Lower lobe of right lung (tissue), 2 donors: Measurements from ENCODE around the gene TEAD4. TPM values are rescaled to one million over a fixed set of nuclear protein-coding genes. Genes with fewer than 3 reads are reported as not detected.

Experiments
- ATAC-seq, 2 donors: fragments of 200-7000 bp; cut with Tn5 transposase; one replicate each; pipeline ENCODE4 v1.9.1; 2020 to 2022; ENCODE audit warnings: mild to moderate bottlenecking in 2 of 2, moderate library complexity in 2 of 2
- DNase-seq: peaks from one replicate; pipeline ENCODE4 v3.0.0-alpha.2; 2020
- H3K27ac ChIP-seq: fragments of 200-600 bp; one replicate; pipeline ENCODE4 v1.8.0; 2022
- H3K27me3 ChIP-seq: fragments of 200-600 bp; one replicate; pipeline ENCODE4 v1.8.0; 2022; ENCODE audit warnings: low read depth
- H3K36me3 ChIP-seq: fragments of 200-600 bp; one replicate; pipeline ENCODE4 v1.8.0; 2022; ENCODE audit warnings: mild to moderate bottlenecking
- H3K4me1 ChIP-seq: fragments of 200-600 bp; one replicate; pipeline ENCODE4 v1.8.0; 2022
- H3K4me3 ChIP-seq: fragments of 200-600 bp; one replicate; pipeline ENCODE4 v1.8.0; 2022; ENCODE audit warnings: mild to moderate bottlenecking
- H3K9me3 ChIP-seq: fragments of 200-600 bp; one replicate; pipeline ENCODE4 v1.8.0; 2022
- CTCF ChIP-seq: fragments of 200-600 bp; IDR thresholded peaks from one replicate; pipeline ENCODE4 v1.8.0; 2022; ENCODE audit warnings: antibody characterized with exemption, mild to moderate bottlenecking
- intact Hi-C: fragments of 100-400 bp; cut with DNase I; formaldehyde crosslinking; loops from one replicate; pipeline ENCODE4 v1.11.0; 2022
- total RNA-seq: library from RNA; stranded (reverse); fragmentation: NEBNext Ultra II Directional; extraction: Animal tissue kit (Norgen Biotek cat#: 25700); gene quantifications from one replicate; pipeline ENCODE4 v1.2.1, GENCODE V29; 2021
- donor health status: DM: no; HTN: yes; CAD: no; lungs with severe emphysema.

Gene TEAD4
- total RNA-seq, 1 donor from 2014 or later: 27.3 TPM

GRCh38 chr12:2979806-2980205, 20.6 kb downstream of the TEAD4 start:
- no peak for TF ChIP-seq CTCF
- DNase-seq: no peak
- peaks cover under 1% of the 10 kb centered on the region for H3K4me1 ChIP-seq
- H3K36me3 ChIP-seq: no peaks in the 10 kb centered on the region
- no peak overlapping the region for H3K27ac ChIP-seq
- no peak for ATAC-seq
- H3K4me3 ChIP-seq: no peak overlapping the region
- H3K27me3 ChIP-seq: no peaks in the 10 kb centered on the region
- no peaks in the 10 kb centered on the region for H3K9me3 ChIP-seq
- intact Hi-C loops: no loop called here

GRCh38 chr12:2980630-2981029, 21.4 kb downstream of the TEAD4 start:
- Histone ChIP-seq H3K27ac (no peak overlapping the region), H3K4me3 (no peak overlapping the region), H3K4me1 (no peaks in the 10 kb centered on the region), H3K9me3 (no peaks in the 10 kb centered on the region), H3K36me3 (no peaks in the 10 kb centered on the region), H3K27me3 (no peaks in the 10 kb centered on the region)
- TF ChIP-seq CTCF: no peak
- DNase-seq (no peak), ATAC-seq (no peak)
- intact Hi-C loops: no loop called here

- intact Hi-C loops: no loop called here
- H3K27ac ChIP-seq: no peak overlapping the region
- H3K4me1 ChIP-seq: no peaks in the 10 kb centered on the region
- H3K36me3 ChIP-seq: no peaks in the 10 kb centered on the region
- H3K27me3 ChIP-seq: no peaks in the 10 kb centered on the region
- ATAC-seq: no peak
- DNase-seq: no peak
- no peak overlapping the region for H3K4me3 ChIP-seq
- no peak for TF ChIP-seq CTCF
- no peaks in the 10 kb centered on the region for H3K9me3 ChIP-seq
Observed at GRCh38 chr12:2982361-2982760, 23.2 kb downstream of the TEAD4 start.

GRCh38 chr12:2984249-2984648, 25.1 kb downstream of the TEAD4 start:
- intact Hi-C loops: no loop called here
- DNase-seq (no peak), ATAC-seq (no peak)

GRCh38 chr12:2984698-2985097, 25.5 kb downstream of the TEAD4 start:
- H3K27ac ChIP-seq: no peak overlapping the region
- ATAC-seq (no peak), DNase-seq (no peak)
- no peaks in the 10 kb centered on the region for H3K36me3 ChIP-seq
- H3K27me3 ChIP-seq: no peaks in the 10 kb centered on the region
- no peak overlapping the region for H3K4me3 ChIP-seq
- no peak for TF ChIP-seq CTCF
- H3K4me1 ChIP-seq: no peaks in the 10 kb centered on the region
- intact Hi-C loops: no loop called here
- peaks cover 3% of the 10 kb centered on the region for H3K9me3 ChIP-seq

More at GRCh38 chr12:2984249-2984648, 25.1 kb downstream of the TEAD4 start:
- no peaks in the 10 kb centered on the region for H3K4me1 ChIP-seq
- no peak for TF ChIP-seq CTCF
- no peaks in the 10 kb centered on the region for H3K36me3 ChIP-seq
- no peak overlapping the region for H3K4me3 ChIP-seq
- H3K27me3 ChIP-seq: no peaks in the 10 kb centered on the region
- H3K9me3 ChIP-seq: no peaks in the 10 kb centered on the region
- no peak overlapping the region for H3K27ac ChIP-seq

GRCh38 chr12:2986876-2987275, 27.7 kb downstream of the TEAD4 start:
- intact Hi-C loops: no loop called here
- DNase-seq (no peak), ATAC-seq (no peak)
- Histone ChIP-seq H3K9me3 (peaks cover 7% of the 10 kb centered on the region), H3K36me3 (no peaks in the 10 kb centered on the region), H3K4me3 (no peak overlapping the region), H3K4me1 (no peaks in the 10 kb centered on the region), H3K27ac (no peak overlapping the region), H3K27me3 (no peaks in the 10 kb centered on the region)
- no peak for TF ChIP-seq CTCF
